HS-5 (cell line): ENCODE data around the gene SDF2.
"Not testable (repeated sequence)": the region's sequence is repeated elsewhere in the genome, so short reads cannot be mapped to it uniquely, and the experiment has no call there.

ENCODE experiments used
- DNase-seq: peaks from one replicate; pipeline ENCODE4 v3.0.0-alpha.2; 2012; ENCODE audit warnings: low read depth

SDF2 gene

DNA sequence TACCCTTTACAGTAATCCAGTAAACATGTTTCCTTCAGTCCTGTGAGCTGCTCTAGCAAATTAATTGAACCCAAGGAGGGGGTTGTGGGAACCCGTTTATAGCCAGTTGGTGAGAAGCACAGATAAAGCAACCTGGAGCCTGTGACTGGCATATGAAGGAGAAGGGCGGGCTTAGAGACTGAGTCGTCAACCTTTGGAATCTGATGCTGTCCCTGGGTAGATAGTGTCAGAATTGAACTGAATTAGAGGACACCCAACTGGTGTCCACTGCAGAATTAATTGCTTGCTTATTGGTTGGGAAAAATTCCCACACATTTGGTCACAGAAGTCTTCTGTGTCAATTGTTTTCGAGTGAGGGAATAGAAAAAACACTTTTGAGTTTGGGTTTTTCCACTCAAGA lies 34.9 kb downstream of the SDF2 start:
- DNase-seq, result no peak

DNA sequence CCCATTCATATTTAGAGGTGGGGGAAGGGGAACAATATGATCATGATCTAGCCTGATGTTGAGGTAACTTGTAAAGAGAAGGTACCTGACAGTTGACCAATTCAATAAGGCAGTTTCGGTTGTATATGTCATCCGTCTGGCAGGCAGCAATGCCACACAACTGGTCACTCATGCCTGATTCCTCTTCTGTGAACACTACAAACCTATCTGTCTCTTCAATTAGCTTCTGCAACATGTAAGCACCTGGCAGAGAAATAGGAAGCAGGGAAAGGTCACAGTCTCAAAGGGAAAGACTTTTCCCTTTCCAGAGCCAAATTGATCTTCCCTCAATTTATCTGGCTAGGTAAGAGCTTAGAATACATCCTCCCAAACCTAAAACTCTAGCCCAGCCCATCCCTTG lies 37.6 kb downstream of the SDF2 start:
- DNase-seq, result no peak

DNA sequence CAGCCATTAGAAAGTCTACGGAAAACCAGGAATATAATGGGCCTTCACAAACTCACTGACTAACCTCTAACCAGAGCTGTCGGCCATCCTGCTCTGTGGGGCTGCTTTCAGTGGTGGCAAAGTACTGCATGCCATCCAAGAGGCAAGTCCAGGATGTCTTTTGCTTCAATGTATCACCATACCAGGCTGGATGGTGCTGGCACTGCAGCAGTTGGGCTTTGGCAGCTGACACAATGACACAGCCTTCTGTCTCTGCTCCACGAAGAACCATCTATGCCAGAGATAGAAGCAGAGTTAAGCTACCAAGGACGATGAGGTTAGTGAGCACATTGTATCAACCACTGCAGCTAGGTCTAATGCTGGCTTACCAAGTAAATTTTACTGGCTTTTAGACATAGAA lies 38.0 kb downstream of the SDF2 start:
- no peak for DNase-seq

DNA sequence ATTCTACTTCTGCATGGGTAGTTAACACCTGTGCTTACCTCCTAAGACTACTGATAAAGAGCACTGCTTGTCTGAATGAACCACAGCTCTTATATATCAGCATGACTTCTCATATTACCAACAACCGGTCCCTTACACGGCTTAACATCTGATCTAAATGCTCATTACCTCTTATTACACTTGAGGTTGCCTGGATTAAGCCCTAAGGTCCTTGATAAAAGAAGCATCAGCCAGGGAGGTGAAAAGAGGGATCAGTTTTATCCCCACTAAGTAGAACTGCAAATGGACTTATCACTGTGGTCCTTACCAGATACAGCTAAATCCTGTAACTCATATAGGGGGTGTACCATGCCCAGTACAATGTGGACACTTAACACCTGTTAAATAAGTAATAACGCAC lies 39.5 kb downstream of the SDF2 start:
- DNase-seq, result no peak

DNA sequence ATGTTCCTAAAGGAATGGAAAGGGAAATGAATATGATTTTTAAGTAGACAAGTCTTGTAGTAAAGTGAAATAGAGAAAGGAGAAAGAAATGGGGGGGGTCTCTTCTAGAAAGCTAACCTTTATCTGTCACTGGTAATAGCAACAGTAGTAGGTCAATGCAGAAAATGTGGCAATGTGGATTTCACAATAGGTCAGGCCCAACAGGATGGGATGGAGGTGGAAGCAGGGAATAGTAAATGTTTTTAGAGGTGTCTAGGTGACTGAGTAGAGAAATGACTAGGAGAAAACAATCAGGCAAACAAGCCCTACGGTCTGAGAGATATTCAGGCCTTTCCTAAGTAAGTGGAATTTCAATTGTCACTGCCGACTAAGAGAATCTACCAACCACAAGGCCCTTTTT lies 41.7 kb downstream of the SDF2 start:
- DNase-seq, result no peak

- DNase-seq, result no peak
Observed at GRCh38 chr17:28618464-28618863, 43.2 kb downstream of the SDF2 start.

DNA sequence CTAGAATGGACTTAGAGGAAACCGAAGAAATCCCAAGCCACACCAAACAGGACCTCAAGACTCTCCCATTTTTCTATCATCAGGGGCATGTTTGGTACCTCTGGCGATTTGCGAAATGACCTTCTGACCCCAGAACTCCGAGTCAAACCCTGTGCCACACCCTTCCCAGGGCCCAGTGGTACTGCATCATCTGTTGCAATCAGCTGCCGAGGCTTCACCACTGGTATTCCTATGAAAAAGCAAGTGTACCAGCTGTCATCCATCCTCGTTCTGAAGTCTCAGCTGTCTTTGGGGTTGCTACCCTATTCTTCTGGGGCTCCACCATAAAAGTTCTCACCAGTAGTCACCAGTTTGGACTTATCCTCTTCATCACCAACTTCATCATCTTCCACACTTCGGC lies 45.4 kb downstream of the SDF2 start:
- no peak for DNase-seq

GRCh38 chr17:28615260-28615940 lies 46.3 kb downstream of the SDF2 start:
- no peak for DNase-seq

- no peak for DNase-seq
Observed at GRCh38 chr17:28613931-28614381, 47.8 kb downstream of the SDF2 start, which contains the start of gene RSKR. Gene RSKR, minus strand, starts transcription at chr17:28614185. Its CDS starts 24 bp downstream, at chr17:28614161.

DNA sequence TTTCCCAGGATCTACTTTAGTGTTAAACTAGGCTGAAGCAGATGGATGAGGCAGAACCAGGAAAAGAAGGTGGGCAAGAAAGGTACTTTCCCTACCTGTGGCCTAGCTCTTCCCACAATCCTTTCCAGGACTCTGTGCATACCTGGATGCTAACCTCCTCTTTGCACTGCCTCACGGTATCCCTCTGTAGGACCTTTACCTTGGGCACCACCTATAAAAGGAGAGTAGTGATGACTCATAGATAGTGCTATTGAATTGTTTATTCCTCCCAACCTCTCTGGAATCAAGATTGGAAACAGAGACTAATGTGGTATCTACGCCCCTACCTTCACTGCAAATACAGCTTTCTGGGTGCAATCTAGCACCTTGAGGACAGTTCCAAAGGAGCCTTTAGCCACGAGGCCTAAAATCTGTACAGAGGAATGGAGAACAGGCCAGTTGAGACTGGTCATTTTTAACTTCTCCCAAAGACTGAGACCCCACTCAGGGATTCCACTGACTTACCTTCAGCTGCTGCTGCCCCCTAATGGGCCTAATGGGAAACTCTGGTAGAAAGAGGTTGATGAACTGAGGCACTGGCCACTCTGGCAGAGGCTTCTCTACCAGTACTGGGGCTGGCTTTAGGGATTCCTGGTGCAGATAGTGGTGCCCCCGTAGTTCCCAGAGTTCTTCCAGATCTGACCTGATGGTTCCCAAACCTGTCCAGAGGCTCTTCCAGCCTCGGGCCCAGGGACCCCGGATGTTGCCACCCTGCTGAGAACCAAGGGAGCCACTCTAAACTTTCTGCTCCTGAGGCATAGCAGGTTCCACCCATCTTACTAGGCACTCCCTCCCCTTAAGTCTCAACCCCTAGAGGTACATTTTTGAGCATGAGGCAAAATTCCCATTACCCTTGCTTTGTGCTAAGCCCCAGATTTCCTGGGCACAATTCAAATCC lies 48.5 kb downstream of the SDF2 start:
- no peak for DNase-seq

- no peak for DNase-seq
Observed at GRCh38 chr17:28612531-28612930, 49.2 kb downstream of the SDF2 start.

- no peak for DNase-seq
Observed at GRCh38 chr17:28610376-28610775, 51.3 kb downstream of the SDF2 start.

- not testable (repeated sequence) for DNase-seq
Observed at GRCh38 chr17:28604031-28604430, 57.7 kb downstream of the SDF2 start.

GRCh38 chr17:28599311-28600184 lies 62.2 kb downstream of the SDF2 start:
- DNase-seq, result peak; percentile 70

DNA sequence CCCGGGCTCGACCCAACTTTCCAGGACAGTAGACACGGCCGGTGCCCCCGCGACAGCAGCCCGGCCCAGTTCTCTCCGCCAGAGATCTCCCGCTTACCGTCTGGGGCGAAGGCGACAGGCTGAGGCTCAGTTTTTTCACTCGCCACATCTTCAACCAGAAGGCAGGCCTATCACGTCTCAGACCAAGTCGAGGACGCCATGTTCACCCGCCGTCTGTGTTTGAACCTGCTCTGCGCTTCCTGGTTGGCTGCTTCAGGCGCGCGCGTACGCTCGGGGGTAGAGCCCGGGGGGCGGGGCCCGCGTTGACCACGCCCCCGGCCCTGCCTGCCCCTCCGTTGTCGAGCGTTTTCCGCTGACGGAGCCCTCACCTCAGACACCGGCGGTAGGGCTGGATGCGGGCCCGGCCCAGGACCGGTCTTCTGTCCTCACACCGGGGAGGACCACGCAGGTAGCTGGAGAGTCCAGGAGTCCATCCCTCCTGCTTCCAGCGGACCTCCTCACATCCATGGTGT lies 62.9 kb downstream of the SDF2 start, which contains the start of gene SPAG5:
Gene SPAG5, minus strand, starts transcription at position 227 of the 512 bp plus-strand sequence. Its CDS starts 79 bp downstream, at position 148.
- peak; percentile 61 for DNase-seq

- DNase-seq, result no peak
Observed at GRCh38 chr17:28598389-28598788, 63.3 kb downstream of the SDF2 start.
